ENCODE data around the gene BTBD9. TPM values are rescaled to one million over a fixed set of nuclear protein-coding genes. Genes with fewer than 3 reads are reported as not detected.

Gene BTBD9
- total RNA-seq, 2 donors from 2014 or later: 14.2 to 18.2 TPM

DNA sequence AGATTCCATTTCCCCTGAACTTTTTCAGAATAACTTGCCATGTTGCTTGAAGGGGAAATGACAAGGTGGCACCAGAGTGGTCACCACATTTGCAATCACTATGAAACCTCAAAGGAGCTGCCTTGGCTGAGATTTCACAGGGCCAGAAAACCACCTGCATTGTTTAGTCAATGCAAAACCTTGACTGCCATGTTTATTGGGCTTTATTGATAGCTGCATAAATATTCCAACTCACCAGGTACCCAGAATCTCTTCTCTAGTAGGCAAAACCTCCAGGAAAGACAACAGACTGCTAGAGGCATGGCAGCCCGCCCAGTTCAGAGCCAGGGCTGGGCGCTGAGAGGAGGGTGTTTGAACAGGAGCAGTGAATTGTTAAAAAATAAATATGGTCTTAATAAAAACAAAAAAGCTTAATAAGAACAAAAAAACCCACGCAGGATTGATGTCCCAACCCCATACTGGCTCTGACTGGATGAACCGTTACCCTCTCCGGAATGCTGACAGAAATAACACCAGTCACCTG is 444.6 kb downstream of the BTBD9 start:
- Histone ChIP-seq H3K36me3 (no peaks in the 10 kb centered on the region), H3K4me1 (no peaks in the 10 kb centered on the region), H3K27me3 (no peaks in the 10 kb centered on the region), H3K4me3 (no peak overlapping the region), H3K27ac (no peak overlapping the region), H3K9me3 (no peaks in the 10 kb centered on the region)
- no peak for DNase-seq (ENCODE audit: low spot score)
- TF ChIP-seq CTCF (IDR thresholded peaks at IDR 0.05): no peak

- H3K27ac ChIP-seq: no peak overlapping the region
- H3K4me1 ChIP-seq: no peaks in the 10 kb centered on the region
- no peaks in the 10 kb centered on the region for H3K36me3 ChIP-seq
- no peak overlapping the region for H3K4me3 ChIP-seq
- no peaks in the 10 kb centered on the region for H3K27me3 ChIP-seq
- no peaks in the 10 kb centered on the region for H3K9me3 ChIP-seq
- no peak for TF ChIP-seq CTCF (IDR thresholded peaks at IDR 0.05)
- no peak for DNase-seq (ENCODE audit: low spot score)
Observed at GRCh38 chr6:38194589-38194988, 445.1 kb downstream of the BTBD9 start.

GRCh38 chr6:38194282-38194572 is 445.5 kb downstream of the BTBD9 start:
- Histone ChIP-seq H3K27ac (no peak overlapping the region), H3K4me1 (no peaks in the 10 kb centered on the region), H3K36me3 (no peaks in the 10 kb centered on the region), H3K9me3 (no peaks in the 10 kb centered on the region), H3K4me3 (no peak overlapping the region), H3K27me3 (no peaks in the 10 kb centered on the region)
- no peak for TF ChIP-seq CTCF (IDR thresholded peaks at IDR 0.05)
- DNase-seq (ENCODE audit: low spot score): no peak

DNA sequence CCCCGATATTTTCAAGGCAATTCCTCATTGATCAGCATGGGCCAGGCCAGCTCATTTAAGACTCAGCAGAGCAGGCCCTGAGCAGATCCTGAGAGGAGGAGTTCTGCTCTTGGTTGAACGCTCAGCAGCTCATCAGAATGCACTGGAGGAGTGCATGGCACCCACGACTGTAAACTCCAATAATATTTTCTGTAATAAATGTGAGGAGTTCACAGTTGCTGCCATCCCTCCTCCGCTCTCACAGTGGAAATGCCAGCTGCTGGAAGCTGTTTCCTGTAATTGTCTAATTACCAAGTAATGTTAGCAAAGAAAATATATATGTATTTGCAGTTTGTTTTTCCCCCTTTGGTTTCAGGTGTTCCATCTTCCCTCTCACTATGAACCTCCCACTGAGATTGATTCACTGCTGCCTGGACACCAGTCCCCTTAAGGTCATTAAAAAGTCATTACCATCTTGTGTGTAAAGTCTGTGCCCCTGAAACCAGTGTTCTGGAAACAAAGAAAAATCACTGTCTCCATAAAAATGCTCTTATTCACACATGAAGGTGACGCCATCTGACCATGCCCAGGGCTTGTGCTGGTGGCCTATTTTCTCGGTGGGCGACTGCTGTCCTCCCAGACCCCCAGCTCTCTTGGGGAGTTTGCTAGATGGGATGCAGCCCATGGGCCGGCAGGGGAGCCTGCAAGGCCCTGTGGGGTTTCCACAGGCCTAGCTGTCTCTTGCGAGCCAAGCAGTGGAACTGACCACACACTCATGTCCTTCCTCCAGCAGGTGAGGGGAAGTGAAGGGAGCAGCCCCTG is 446.0 kb downstream of the BTBD9 start:
- H3K27me3 ChIP-seq: no peaks in the 10 kb centered on the region
- no peak overlapping the region for H3K27ac ChIP-seq
- H3K36me3 ChIP-seq: no peaks in the 10 kb centered on the region
- no peaks in the 10 kb centered on the region for H3K9me3 ChIP-seq
- no peak overlapping the region for H3K4me3 ChIP-seq
- H3K4me1 ChIP-seq: no peaks in the 10 kb centered on the region
- DNase-seq (ENCODE audit: low spot score): no peak
- no peak for TF ChIP-seq CTCF (IDR thresholded peaks at IDR 0.05)

- no peak for TF ChIP-seq CTCF (IDR thresholded peaks at IDR 0.05)
- Histone ChIP-seq H3K4me3 (no peak overlapping the region), H3K9me3 (no peaks in the 10 kb centered on the region), H3K27me3 (no peaks in the 10 kb centered on the region), H3K4me1 (no peaks in the 10 kb centered on the region), H3K27ac (no peak overlapping the region), H3K36me3 (no peaks in the 10 kb centered on the region)
- no peak for DNase-seq (ENCODE audit: low spot score)
Observed at GRCh38 chr6:38193051-38193450, 446.7 kb downstream of the BTBD9 start.

- H3K4me1 ChIP-seq: no peaks in the 10 kb centered on the region
- H3K9me3 ChIP-seq: no peaks in the 10 kb centered on the region
- TF ChIP-seq CTCF (IDR thresholded peaks at IDR 0.05): no peak
- H3K27ac ChIP-seq: no peak overlapping the region
- no peak overlapping the region for H3K4me3 ChIP-seq
- no peak for DNase-seq (ENCODE audit: low spot score)
- H3K27me3 ChIP-seq: no peaks in the 10 kb centered on the region
- no peaks in the 10 kb centered on the region for H3K36me3 ChIP-seq
Observed at GRCh38 chr6:38192487-38192886, 447.2 kb downstream of the BTBD9 start.

Data from right atrium auricular region (tissue), 2 donors.